Muscle layer of duodenum (tissue), 2 donors: ENCODE data around the gene CLEC7A.
A peak's percentile ranks its signal among the peaks of the same experiment; 100 is the strongest.

Source experiments
- H3K27ac ChIP-seq: one replicate; pipeline ENCODE4 v1.7.0; 2013; ENCODE audit warnings: mild to moderate bottlenecking, low read length
- H3K27me3 ChIP-seq: one replicate; pipeline ENCODE4 v1.7.0; 2013; ENCODE audit warnings: low read depth, mild to moderate bottlenecking, control low read depth, low read length
- H3K36me3 ChIP-seq, 2 donors: one replicate each; pipeline ENCODE4 v1.7.0; 2013; ENCODE audit warnings: low read length in 2 of 2, control low read depth in 1 of 2, mild to moderate bottlenecking in 1 of 2; ENCODE audit not compliant: insufficient read depth in 2 of 2, control insufficient read depth in 1 of 2
- H3K4me1 ChIP-seq, 2 donors: one replicate each; pipeline ENCODE4 v1.7.0; 2013; ENCODE audit warnings: low read length in 2 of 2, mild to moderate bottlenecking in 2 of 2, control low read depth in 1 of 2, moderate library complexity in 1 of 2; ENCODE audit not compliant: insufficient read depth in 2 of 2, control insufficient read depth in 1 of 2
- H3K4me3 ChIP-seq, 2 donors: one replicate each; pipeline ENCODE4 v1.7.0; 2013; ENCODE audit warnings: low read length in 2 of 2, low read depth in 1 of 2, mild to moderate bottlenecking in 1 of 2
- H3K9me3 ChIP-seq, 2 donors: one replicate each; pipeline ENCODE4 v1.7.0; 2013; ENCODE audit warnings: low read length in 2 of 2, control low read depth in 1 of 2, mild to moderate bottlenecking in 1 of 2; ENCODE audit not compliant: control insufficient read depth in 1 of 2
- donor health status: healthy.

CLEC7A gene

GRCh38 chr12:10113075-10113474 is 16.9 kb downstream of the CLEC7A start:
- no peaks in the 10 kb centered on the region for H3K9me3 ChIP-seq
- H3K36me3 ChIP-seq = no peaks in the 10 kb centered on the region
- no peak overlapping the region for H3K4me3 ChIP-seq
- H3K27me3 ChIP-seq = no peaks in the 10 kb centered on the region
- H3K27ac ChIP-seq = no peak overlapping the region
- H3K4me1 ChIP-seq = no peaks in the 10 kb centered on the region

GRCh38 chr12:10111451-10111850 is 18.5 kb downstream of the CLEC7A start:
- no peaks in the 10 kb centered on the region for H3K9me3 ChIP-seq
- H3K27me3 ChIP-seq = no peaks in the 10 kb centered on the region
- no peaks in the 10 kb centered on the region for H3K4me1 ChIP-seq
- no peak overlapping the region for H3K4me3 ChIP-seq
- no peak overlapping the region for H3K27ac ChIP-seq
- H3K36me3 ChIP-seq = no peaks in the 10 kb centered on the region

- Histone ChIP-seq H3K4me3 (no peak overlapping the region), H3K27me3 (no peaks in the 10 kb centered on the region), H3K27ac (no peak overlapping the region), H3K9me3 (no peaks in the 10 kb centered on the region), H3K36me3 (no peaks in the 10 kb centered on the region), H3K4me1 (no peaks in the 10 kb centered on the region)
Observed at GRCh38 chr12:10110256-10110844, 19.6 kb downstream of the CLEC7A start.

- Histone ChIP-seq H3K36me3 (no peaks in the 10 kb centered on the region), H3K4me1 (peaks cover 7 to 23% of the 10 kb centered on the region in 2 donors), H3K4me3 (no peak overlapping the region), H3K9me3 (no peaks in the 10 kb centered on the region), H3K27ac (no peak overlapping the region), H3K27me3 (no peaks in the 10 kb centered on the region)
Observed at GRCh38 chr12:10102322-10102721, 27.7 kb downstream of the CLEC7A start.

- Histone ChIP-seq H3K27ac (no peak overlapping the region), H3K4me1 (peaks cover 7 to 23% of the 10 kb centered on the region in 2 donors), H3K36me3 (no peaks in the 10 kb centered on the region), H3K4me3 (no peak overlapping the region), H3K27me3 (no peaks in the 10 kb centered on the region), H3K9me3 (no peaks in the 10 kb centered on the region)
Observed at GRCh38 chr12:10101648-10102220, 28.3 kb downstream of the CLEC7A start.

- no peaks in the 10 kb centered on the region for H3K9me3 ChIP-seq
- no peak overlapping the region for H3K27ac ChIP-seq
- H3K27me3 ChIP-seq = no peaks in the 10 kb centered on the region
- no peaks in the 10 kb centered on the region for H3K36me3 ChIP-seq
- peak overlapping the region; percentile 26 to 40 for H3K4me3 ChIP-seq
- H3K4me1 ChIP-seq = peaks cover 7 to 23% of the 10 kb centered on the region in 2 donors
Observed at GRCh38 chr12:10101042-10101579, 28.9 kb downstream of the CLEC7A start.

GRCh38 chr12:10098791-10099190 is 31.2 kb downstream of the CLEC7A start, which contains the start of gene CLEC1A:
CLEC1A (minus strand) TSS chr12:10098985; CDS start chr12:10098922, 63 bp downstream.
- peak within 1 kb of the TSS in 1 of 2 donors; percentile 25 for H3K4me3 ChIP-seq
- H3K27ac ChIP-seq = no peak within 1 kb of the TSS

GRCh38 chr12:10097521-10097920 is 32.5 kb downstream of the CLEC7A start:
- Histone ChIP-seq H3K27me3 (no peaks in the 10 kb centered on the region), H3K4me3 (no peak overlapping the region), H3K4me1 (peaks cover 7 to 23% of the 10 kb centered on the region in 2 donors), H3K27ac (no peak overlapping the region), H3K9me3 (no peaks in the 10 kb centered on the region), H3K36me3 (no peaks in the 10 kb centered on the region)

More at GRCh38 chr12:10098791-10099190, 31.2 kb downstream of the CLEC7A start, which contains the start of gene CLEC1A:
- peaks cover 7 to 23% of the 10 kb centered on the region in 2 donors for H3K4me1 ChIP-seq
- no peaks in the 10 kb centered on the region for H3K36me3 ChIP-seq
- H3K27me3 ChIP-seq = no peaks in the 10 kb centered on the region
- H3K9me3 ChIP-seq = no peaks in the 10 kb centered on the region

- Histone ChIP-seq H3K27ac (no peak overlapping the region), H3K27me3 (no peaks in the 10 kb centered on the region), H3K4me1 (peaks cover 0 to 14% of the 10 kb centered on the region in 2 donors), H3K4me3 (peak overlapping the region in 1 of 2 donors; percentile 47), H3K36me3 (no peaks in the 10 kb centered on the region), H3K9me3 (no peaks in the 10 kb centered on the region)
Observed at GRCh38 chr12:10095971-10096370, 34.0 kb downstream of the CLEC7A start.

- Histone ChIP-seq H3K27me3 (no peaks in the 10 kb centered on the region), H3K4me3 (no peak overlapping the region), H3K27ac (peak overlapping the region; percentile 57), H3K4me1 (peaks cover 0 to 11% of the 10 kb centered on the region in 2 donors), H3K9me3 (no peaks in the 10 kb centered on the region), H3K36me3 (no peaks in the 10 kb centered on the region)
Observed at GRCh38 chr12:10094646-10095395, 35.2 kb downstream of the CLEC7A start.
